NCI-H345 (cell line): ENCODE results near the gene EDRF1.
"Not testable (repeated sequence)": the region's sequence is repeated elsewhere in the genome, so short reads cannot be mapped to it uniquely, and the experiment has no call there.

Experiments used
- DNase-seq: peaks from one replicate; lab custom pipeline; 2025; lab: John Stamatoyannopoulos, UW

Gene EDRF1

DNA sequence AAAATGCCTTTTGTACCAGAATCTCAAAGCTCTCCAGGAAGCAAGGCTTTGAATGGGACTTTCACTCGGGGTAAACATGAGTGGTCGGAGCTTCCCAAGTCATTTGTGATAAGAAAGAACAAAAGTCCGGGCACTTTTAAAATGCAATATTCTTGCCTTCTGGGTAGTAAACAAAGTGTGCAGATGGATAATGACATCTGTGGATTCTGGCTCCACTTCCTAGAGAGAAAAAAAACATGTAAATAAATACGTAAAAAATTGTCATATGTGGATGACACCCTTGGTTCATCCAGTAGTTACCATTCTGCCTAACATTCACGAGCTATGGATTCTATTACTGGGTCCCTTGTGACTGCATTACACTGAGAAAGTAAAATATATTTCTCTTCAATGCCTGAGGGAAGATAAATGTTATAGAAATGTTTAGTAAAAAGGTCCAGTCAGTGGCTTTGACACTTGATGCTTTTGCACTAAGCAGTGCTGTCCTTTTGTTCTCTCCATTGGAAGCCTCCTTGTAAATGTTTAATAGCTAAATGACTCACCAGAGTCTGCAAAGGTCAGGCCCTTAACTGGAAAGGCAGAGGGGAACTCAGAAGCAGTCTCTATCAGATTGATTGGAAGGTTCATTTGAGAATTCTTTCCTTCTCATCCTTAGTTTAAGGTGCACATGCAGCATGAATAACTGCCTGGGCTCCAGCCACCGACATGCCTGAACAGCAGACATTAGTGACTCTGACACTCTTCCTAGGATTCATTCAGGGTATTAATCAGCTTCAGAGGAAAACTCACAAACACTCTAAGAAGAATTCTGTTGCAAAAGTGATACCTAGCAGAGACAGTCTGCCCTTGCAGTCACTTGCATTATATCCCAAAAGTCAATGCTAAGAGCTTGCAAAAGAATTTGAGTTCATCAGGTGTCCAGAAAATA lies 11.7 kb upstream of the EDRF1 start:
- DNase-seq, result no peak

DNA sequence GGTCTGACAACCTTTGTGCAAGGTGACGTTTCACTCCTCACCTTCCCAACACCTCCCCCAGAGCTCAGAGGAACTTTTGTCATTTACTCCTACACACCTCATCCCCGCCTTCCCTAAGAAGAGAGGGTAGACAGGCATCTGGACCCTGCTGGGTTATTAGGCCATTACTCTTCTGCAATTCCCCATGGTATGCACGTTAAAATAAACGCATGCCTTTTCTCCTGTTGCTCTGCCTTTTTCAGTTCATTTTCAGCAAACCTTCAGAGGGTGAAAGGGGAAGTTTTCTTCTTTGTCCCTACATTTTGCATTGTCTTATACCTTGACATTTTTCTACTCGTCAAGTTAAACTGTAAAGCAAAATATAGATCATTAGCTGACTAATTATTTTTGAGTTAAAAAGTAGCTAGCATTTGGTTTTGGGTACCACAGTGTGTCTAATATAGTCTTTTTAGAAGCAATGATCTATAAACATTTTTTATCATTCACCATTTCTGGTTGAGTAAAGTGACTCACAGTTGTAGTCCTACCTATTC lies 10.5 kb upstream of the EDRF1 start:
- no peak for DNase-seq

DNA sequence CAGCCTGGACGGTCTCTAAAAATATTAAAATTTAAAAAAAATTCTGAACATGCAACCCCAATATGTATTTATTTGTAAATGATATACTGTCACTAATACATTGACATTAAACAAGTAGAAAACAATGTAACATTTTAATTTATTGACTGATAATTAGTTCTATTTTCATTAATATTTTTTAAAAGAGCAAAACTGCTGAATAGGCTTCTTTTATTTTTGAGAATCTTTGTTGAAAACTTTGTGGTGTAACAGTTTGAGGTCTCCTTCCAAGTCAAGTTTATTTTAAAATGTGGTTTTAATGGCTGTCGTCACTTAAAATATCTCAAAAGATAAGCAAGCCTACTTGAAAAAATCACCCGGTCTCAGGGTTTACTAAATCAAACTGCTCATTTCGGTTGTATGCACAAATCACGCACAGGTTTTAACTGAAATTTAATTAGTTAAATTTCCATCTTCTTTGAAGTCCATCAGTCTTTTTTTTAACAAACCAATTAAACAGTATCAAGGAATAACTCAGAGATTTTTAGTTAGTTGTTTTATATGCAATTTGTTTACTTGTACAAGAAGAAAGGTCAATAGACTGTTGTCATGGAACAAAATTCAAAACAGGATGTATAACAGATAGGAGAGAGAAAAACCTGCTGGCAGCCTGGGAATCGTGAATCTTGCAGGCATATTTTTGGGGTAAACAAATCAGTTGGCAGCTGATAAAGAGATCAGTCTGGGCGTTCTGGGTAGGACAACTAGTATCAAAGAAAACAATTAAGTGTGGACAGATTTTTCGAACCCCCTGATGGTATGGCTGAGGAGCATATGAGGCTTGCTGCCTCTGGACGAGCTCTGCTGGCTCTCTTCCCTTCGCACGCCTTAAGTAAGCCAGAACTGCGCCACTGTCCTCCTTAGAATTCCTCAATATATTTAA lies 9.7 kb upstream of the EDRF1 start:
- DNase-seq, result no peak

DNA sequence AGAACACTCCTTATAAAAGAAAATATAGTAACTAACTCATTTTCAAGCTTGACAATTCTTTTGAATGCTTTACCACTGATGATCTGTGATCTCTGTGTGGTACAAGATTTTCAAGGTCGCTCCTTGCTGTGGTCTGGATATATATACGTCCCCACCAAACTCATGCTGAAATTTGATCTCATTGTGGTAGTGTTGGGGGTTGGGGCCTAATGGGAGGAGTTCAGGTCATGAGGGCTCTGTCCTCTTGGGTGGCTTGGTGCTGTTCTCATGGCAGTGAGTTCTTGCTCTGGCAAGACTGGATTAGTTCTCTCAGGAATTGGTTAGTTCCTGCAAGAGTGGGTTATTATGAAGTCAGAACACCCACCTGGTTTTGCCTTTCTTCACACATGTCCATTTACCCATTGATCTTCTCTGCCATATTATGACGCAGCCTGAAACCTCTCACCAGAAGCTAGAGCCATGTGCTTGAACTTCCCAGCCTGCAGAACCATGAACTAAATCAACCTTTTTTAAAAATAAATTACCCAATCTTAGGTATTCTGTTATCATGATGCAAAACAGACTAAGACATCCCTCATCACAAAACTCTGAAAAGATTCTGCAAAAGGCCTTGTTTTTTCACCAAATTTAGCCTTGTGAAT lies 8.3 kb upstream of the EDRF1 start:
- no peak for DNase-seq

DNA sequence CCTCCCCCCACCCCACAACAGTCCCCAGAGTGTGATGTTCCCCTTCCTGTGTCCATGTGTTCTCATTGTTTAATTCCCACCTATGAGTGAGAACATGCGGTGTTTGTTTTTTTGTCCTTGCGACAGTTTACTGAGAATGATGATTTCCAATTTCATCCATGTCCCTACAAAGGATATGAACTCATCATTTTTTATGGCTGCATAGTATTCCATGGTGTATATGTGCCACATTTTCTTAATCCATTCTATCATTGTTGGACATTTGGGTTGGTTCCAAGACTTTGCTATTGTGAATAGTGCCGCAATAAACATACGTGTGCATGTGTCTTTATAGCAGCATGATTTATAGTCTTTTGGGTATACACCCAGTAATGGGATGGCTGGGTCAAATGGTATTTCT lies 4.8 kb upstream of the EDRF1 start:
- not testable (repeated sequence) for DNase-seq

DNA sequence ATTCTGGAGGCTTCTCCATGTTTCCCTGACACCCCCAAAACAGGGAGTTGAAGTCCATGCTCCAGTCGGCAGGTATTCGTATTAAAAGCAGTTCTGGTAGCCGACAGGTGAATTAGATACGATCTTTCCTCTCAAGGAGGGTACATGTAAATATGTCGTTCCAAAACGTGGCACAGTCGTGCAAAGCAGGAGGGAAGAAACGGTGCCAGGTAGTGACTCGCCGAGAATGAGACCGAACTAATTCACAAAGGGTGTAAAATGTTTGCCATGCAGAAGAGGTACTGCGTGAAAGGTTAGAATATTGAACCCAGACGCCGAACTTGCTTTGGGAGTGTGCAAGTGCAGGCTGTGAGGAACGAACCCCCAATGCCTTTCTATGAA lies 483 bp downstream of the EDRF1 start:
- no peak for DNase-seq

DNA sequence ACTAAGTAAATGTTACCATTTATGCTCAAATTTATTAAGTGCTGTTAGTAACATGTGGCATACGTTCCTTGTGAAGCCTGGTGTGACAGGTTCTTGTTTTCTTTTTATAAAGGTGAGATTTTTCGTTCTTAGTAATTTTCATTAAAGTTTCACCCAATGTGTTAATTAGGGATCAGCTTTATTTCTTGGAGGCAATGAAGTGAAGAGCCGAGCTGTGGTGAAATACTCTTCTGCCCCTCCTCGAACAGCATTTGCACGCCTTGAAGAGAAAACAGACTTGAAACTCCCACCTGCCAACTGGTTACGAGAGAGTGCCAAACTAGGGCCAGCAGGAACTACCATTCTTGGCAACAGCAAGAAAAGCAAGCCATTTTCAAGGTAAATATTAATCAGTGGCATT lies 1.5 kb downstream of the EDRF1 start:
- DNase-seq, result no peak

DNA sequence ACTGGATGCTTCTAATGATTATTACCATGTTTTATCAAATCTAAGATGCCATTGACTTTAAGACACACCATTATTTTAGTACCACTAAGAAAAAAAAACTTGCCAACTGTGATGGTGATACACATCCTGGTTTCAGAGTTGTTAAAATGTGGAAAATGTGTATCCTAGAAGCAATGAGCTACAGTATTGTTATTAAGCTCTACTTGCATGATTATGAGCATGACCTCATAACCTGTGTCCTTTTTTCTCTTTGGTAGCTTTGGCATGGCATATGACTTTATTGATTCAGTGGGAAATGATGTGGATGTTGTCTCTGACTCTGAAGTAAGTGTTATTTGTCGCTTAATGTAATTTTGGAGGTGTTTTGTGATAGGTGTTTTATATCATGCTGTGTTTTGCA lies 3.3 kb downstream of the EDRF1 start:
- DNase-seq, result no peak

DNA sequence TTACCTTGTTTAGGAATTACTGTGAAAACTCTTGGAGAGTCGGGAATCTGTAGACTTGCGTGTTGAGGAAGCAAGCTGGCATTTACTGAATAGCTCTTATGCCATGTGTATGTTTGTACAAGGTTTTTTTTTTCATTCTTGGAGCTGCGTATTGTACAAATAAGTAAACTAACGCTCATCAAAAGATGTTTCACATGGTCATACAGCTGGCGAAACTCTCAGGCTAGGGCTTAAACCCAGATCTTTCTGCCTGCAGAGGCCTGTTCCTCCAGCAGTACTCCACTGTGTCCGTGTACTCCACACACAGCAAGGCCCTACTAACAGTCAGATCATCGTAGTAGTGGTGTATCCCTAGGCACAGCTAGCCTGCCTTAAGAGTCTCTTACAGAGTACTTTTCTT lies 7.4 kb downstream of the EDRF1 start:
- no peak for DNase-seq

DNA sequence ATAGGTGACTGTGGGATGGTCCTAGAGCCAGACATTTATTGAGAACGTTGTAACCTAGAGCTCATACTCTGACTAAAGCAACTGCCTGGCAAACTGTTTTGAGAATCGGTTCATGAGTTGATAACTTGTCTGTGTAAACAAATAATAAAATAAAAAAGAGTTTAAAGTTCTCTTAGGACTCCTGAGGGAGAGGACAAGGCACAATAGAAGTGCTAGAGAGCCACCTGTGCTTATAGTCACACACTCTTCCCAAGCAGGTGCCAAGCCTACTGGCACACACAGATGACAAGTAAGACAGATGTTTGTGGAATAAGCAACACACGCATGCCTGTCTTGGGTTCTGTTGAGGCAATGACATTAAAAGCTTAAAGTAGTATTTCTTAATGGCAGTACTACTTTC lies 7.9 kb downstream of the EDRF1 start:
- no peak for DNase-seq

DNA sequence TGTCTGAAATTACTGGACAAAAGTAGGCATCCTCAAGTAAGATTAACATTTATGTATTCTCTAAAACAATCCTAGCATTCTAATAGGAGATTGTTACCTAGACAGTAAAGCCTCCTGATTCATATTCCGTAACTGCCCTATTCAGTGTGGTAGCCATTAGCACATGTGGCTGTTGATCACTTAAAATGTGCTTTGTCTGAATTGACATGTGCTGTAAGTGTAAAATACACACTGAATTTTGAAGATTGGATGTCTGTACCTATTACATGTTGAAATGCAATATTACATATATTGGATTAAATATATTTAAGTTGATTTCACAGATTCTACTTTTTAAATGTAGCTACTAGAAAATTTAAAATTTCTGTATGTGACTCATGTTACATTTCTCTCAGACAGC lies 14.6 kb downstream of the EDRF1 start:
- no peak for DNase-seq

DNA sequence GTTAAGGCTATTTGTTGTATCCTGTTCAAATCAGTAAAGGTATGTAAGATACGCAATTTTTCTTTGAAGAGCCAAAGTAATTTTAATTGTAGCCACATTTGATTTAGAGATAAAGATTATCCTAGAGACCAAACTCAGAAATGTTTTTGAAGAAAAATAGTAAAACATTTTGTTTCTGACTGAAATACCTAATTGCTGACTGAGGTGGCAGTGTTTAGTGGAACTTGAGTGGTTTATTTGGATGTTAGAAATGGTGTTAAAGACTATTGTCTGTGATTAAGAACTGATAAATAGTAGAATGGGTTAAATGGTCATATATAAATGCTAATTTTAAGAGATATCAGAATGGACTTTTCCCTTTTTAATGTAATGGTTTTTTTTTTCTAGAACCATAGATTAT lies 15.3 kb downstream of the EDRF1 start:
- no peak for DNase-seq

DNA sequence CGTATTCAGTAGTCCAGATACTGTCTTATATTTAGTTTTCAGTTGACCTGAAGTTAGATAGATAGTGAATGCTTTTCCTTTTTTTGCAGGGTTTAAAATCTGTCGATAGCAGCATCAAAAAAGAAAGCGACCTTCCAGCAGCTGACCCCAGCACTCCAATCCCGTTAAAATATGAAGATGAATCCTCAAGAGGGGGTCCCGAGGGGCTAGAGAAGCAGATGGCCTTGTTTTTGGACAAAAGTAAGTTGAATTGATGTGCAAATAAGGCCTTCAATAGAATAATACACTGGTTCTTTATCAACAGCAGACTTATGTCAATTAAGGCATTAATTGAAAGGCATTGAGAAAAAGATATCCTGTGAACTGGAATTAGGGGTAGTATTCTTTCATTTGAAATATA lies 18.7 kb downstream of the EDRF1 start:
- no peak for DNase-seq

DNA sequence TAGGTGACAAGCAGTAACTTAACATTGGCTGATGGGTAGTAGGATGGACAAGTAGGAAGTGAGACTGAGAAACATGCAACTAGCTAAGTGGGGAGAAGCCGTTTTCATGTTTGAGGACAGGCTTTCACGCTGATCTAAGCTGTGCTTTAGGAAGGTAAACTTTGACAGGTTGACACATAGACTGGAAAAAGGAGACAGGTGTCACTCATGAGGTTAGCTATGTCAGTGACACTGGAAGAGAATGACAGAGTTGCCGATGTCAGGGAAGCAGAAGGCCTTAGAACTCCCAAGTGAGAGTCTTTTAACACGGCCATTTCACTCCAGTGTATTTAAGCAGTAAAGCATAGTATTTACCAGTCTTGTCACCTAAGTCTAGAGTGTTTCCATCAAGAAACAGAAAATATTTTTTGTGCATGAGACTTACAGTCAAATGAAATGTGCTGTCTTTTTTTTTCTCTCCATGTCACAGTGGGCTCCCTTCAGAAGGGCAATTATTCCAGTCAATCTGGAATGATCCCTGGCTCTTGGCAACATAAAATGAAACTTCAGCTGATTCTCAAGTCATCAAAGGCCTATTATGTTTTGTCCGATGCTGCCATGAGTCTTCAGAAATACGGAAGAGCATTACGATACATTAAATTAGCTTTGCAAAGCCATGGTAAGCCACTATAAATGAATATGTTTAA lies 20.6 kb downstream of the EDRF1 start:
- DNase-seq, result no peak

DNA sequence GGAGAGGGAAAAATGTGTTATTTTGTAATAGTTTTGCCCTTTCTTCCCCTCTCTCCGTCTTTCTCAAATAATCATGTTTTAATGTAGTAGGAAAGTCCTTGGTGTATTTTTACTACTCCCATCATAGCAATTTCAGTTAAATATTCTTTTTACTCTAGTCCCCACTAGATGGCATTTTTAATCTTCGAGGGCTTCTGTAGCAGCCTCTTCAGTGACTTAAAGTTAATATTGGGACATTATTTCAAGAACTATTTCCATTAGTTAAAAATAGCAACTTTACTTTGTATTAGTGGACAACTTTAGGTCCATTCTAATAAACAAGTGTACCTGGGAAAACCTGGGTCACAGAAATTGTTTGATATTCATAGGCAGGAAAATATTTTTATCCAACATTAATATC lies 23.0 kb downstream of the EDRF1 start:
- no peak for DNase-seq

DNA sequence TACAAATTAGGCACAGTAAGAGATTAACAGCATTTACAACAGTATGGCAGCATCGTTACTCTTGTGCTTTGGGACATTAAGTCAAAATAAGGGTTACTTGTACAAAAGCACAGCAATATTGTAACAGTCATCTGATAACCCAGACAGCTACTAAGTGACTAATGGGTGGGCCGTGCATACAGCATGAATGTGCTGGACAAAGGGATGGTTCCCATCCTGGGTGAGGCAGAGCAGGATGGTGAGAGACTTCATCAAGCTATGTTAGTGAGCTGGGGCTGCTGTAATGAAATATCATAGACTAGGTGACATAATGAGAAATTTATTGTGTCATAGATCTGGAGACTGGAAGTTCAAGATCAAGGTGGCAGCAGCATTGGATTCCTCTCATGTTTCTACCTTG lies 25.4 kb downstream of the EDRF1 start:
- no peak for DNase-seq

DNA sequence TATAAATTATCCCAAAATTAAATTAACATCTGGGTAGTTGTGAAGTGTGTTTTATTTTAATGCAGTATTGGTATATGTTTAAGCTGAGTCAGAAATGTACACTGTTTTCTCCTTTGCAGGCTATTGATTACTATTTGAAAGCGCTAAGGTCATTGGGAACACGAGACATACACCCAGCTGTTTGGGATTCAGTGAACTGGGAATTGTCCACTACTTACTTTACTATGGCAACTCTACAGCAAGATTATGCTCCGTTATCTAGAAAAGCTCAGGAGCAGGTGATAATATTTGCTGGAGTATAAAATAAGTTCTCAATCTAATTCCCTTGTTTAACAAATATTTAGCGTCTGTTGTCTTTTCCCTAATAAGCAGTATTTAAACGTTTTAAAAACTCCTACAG lies 27.9 kb downstream of the EDRF1 start:
- DNase-seq, result no peak

DNA sequence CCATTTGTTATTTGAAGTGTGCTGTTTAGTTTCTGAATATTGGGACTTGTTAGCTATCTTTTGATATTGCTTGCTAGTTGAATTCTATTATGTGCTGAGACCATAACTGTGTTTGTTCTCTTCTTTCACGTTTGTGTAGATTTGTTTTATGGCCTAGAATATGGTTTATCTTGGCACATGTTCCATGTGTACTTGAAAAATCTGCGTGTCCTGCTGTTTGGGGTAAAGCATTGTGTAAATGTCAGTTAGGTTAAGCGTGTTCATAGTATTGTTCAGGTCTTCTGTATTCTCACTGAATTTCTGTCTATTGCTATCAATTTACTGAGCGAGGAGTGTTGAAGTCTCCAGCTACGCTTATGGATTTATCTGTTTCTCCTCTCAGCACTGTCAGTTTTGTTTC lies 36.7 kb downstream of the EDRF1 start:
- peak; percentile 24 for DNase-seq

DNA sequence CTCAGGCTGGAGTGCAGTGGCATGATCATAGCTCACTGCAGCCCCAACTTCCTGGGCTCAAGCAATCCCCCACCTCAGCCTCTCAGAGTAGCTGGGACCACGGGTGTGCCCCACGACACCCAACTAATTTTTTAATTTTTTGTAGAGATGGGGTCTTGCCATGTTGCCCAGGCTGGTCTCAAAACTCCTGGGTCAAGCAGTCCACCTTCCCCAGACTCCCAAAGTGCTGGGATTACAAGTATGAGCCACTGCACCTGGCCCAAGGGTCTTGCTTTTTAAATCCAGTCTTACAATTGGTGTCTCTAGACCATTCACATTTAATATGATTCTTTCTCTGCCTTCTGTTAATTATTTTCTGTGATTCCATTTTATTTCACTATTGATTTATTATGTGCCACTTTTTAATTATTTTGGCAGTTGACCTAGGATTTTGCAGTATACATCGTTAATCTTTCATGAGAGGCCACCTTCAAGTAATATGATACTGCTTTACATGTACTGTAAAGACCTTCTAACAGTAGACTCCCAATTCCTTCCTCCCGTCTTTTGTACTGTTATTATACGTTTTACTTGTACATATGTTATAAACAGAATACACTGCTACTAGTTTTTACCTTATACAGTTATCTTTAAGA lies 37.5 kb downstream of the EDRF1 start:
- no peak for DNase-seq

DNA sequence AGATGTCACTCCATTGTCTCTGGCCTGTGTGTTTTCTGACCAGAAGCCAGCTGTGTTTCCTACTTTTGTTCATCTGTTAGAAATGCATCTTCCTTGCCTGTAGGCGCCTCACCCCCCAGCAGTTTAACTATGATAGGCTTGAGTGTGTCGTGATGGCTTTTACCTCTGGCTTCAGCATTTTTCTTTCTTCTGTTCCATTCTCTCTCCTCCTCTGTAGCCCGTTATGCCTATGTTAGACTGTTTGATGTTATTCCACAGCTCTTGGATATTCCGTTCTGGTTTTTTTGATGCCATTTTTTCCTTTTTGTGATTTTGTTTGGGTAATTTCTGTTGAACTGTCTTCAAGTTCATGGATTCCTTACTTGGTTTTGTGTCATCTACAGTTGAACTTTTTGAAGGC lies 38.2 kb downstream of the EDRF1 start:
- no peak for DNase-seq

DNA sequence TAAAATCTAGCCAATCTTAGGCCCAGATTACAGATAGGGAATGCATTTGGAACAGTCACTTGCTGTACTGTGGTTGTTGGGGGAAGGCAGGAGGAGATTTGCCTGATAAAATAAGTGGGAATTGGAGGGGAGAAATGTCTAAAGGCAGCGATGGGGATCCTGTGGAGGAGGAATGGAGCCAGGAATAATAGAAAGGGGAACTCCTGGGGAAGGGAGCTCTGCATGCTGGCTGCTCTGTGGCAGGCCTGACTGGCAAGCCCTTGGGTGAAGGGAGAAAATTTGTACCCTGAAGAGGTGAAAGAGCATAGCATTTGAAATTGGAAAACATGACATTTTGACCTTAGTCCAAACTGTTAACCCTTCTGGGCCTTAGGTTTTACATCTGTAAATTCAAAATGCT lies 42.5 kb downstream of the EDRF1 start:
- no peak for DNase-seq
